ENCODE data around the gene CPSF2. TPM values are rescaled to one million over a fixed set of nuclear protein-coding genes. Genes with fewer than 3 reads are reported as not detected.

The CPSF2 gene
- total RNA-seq, 2 donors from 2014 or later = 59.8 to 64.6 TPM

DNA sequence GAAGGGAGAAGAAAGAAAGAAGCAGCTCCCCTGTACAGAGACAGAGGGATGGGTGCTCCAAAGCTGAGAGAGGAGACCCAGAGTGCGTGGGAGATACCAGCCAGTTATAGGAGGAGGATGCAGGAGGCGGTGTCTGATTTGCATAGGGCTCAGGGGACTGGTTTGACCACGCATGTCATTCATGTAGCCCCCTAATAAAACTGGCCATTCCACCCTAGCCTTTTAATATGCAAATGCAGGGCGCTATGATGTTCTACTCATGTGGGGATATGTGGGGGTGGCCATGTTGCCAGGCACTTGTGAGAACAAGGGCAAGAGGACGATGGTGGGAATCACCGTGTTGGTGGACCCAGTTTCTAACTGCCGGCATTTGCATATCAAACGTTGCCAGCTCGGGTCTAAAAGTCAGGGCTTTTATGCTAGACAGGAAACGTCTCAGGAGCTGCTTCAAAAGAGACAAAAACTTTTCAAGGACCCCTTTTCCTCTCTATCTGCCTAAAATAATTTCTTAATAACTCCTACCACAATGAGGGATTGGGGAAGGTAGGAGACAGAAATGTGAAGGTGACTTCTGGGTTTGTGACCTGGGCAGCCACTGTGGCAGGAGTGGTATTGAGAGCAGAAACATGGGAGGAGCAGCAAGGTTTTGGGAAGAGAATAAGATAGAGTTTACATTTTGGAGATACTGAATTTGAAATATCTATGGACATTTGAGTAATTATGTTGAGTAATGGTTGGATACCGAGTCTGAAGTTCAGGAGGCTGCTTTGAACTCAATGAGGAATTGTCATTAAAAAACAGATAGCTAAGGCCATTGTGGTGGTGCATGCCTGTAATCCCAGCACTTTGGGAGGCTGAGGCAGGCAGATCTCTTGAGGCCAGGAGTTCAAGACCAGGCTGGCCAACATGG is 13.2 kb upstream of the CPSF2 start:
- H3K9me3 ChIP-seq = no peaks in the 10 kb centered on the region
- H3K9ac ChIP-seq (ENCODE audit: low read depth in 2 of 2, low read length in 2 of 2) = no peak overlapping the region
- no peak for DNase-seq
- no peaks in the 10 kb centered on the region for H3K4me1 ChIP-seq
- intact Hi-C loops (cut with DNase I) = no loop called here
- no peak overlapping the region for H3K27ac ChIP-seq
- TF ChIP-seq, protein P1, sequence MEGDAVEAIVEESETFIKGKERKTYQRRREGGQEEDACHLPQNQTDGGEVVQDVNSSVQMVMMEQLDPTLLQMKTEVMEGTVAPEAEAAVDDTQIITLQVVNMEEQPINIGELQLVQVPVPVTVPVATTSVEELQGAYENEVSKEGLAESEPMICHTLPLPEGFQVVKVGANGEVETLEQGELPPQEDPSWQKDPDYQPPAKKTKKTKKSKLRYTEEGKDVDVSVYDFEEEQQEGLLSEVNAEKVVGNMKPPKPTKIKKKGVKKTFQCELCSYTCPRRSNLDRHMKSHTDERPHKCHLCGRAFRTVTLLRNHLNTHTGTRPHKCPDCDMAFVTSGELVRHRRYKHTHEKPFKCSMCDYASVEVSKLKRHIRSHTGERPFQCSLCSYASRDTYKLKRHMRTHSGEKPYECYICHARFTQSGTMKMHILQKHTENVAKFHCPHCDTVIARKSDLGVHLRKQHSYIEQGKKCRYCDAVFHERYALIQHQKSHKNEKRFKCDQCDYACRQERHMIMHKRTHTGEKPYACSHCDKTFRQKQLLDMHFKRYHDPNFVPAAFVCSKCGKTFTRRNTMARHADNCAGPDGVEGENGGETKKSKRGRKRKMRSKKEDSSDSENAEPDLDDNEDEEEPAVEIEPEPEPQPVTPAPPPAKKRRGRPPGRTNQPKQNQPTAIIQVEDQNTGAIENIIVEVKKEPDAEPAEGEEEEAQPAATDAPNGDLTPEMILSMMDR (IDR thresholded peaks at IDR 0.05) = no peak
- no peaks in the 10 kb centered on the region for H3K36me3 ChIP-seq
- H3K4me3 ChIP-seq = no peak overlapping the region
- no peaks in the 10 kb centered on the region for H3K27me3 ChIP-seq

DNA sequence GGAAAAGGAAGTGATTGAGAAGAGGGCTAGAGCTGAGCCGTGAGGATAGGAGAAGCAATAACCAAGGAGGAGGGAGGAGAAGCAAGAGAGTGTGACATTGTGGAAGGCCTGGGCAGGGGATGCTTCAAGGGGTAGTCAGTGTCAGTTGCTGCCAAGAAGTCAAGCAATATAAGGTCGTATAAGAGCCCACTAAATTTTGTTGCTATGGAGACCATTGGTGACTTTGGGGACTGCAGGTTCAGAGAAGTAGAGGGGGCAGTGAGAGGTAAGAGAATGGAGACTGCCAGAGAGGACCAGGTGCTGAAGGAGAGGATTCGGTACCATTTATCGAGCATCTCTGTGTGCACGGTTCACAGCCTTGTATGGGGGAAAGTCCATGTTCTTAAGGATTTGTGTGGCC is 12.3 kb upstream of the CPSF2 start:
- no peak overlapping the region for H3K27ac ChIP-seq
- no peak overlapping the region for H3K4me3 ChIP-seq
- no peak for DNase-seq
- no peaks in the 10 kb centered on the region for H3K27me3 ChIP-seq
- TF ChIP-seq, protein P1 (IDR thresholded peaks at IDR 0.05) = no peak
- no peaks in the 10 kb centered on the region for H3K4me1 ChIP-seq
- no peaks in the 10 kb centered on the region for H3K9me3 ChIP-seq
- no peaks in the 10 kb centered on the region for H3K36me3 ChIP-seq
- intact Hi-C loops (cut with DNase I) = no loop called here
- no peak overlapping the region for H3K9ac ChIP-seq (ENCODE audit: low read depth in 2 of 2, low read length in 2 of 2)

DNA sequence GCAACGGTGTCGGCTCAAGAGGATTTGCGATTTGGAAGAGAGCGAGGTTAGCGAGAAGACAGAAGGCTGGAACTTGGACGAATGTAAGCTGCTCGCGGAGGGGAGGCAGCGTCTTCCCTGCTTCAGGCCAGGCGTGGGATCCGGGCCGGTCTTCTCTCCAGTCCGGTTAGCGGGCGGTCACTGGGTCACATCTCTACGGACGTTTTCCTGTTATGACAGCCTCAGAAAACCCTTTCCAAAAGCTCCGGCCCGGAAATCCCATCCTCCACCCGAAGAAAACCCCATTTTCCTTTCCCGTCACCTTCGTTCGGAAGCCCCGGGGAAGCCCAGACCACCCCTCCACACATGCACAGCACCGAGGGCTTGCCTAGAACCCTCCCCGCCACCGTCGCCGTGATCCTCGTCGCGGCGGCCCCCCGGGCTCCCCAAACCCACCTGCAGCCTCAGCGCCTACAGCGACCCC is 531 bp upstream of the CPSF2 start:
- Histone ChIP-seq H3K27ac (peak overlapping the region; percentile 81), H3K9me3 (no peaks in the 10 kb centered on the region), H3K4me1 (no peaks in the 10 kb centered on the region), H3K27me3 (no peaks in the 10 kb centered on the region), H3K36me3 (no peaks in the 10 kb centered on the region), H3K9ac (ENCODE audit: low read depth in 2 of 2, low read length in 2 of 2) (peak overlapping the region; percentile 95 to 96), H3K4me3 (peak overlapping the region; percentile 94)
- intact Hi-C loops (cut with DNase I) = loop anchor here (10.0 kb wide), 1 partner anchor 564 kb away; no protein-coding TSS in a partner anchor
- DNase-seq = no peak
- TF ChIP-seq, protein P1 (IDR thresholded peaks at IDR 0.05) = no peak

DNA sequence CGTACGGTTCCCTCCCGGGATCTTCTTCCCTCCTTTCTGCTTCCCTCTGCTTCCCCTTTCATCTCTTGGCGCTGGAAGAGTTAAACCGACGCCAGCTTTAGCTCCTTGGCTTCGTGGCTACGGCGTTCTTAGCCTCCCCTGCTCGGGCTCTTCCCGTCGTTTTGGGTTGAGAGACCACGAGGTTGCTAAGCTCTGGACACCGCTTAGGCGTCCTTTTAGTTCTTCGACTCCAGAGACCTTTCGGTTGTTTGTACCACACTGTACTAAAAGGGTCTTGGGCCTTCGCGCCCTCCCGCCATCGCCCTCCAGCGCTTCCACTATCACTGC is 545 bp downstream of the CPSF2 start:
- DNase-seq = peak; percentile 32
- Histone ChIP-seq H3K27ac (peak overlapping the region; percentile 81), H3K4me3 (peak overlapping the region; percentile 94), H3K9ac (ENCODE audit: low read depth in 2 of 2, low read length in 2 of 2) (peak overlapping the region; percentile 95 to 96), H3K9me3 (no peaks in the 10 kb centered on the region), H3K27me3 (no peaks in the 10 kb centered on the region), H3K4me1 (no peaks in the 10 kb centered on the region), H3K36me3 (no peaks in the 10 kb centered on the region)
- intact Hi-C loops (cut with DNase I) = loop anchor here (10.0 kb wide), 1 partner anchor 562 kb away; no protein-coding TSS in a partner anchor
- TF ChIP-seq, protein P1 (IDR thresholded peaks at IDR 0.05) = no peak

DNA sequence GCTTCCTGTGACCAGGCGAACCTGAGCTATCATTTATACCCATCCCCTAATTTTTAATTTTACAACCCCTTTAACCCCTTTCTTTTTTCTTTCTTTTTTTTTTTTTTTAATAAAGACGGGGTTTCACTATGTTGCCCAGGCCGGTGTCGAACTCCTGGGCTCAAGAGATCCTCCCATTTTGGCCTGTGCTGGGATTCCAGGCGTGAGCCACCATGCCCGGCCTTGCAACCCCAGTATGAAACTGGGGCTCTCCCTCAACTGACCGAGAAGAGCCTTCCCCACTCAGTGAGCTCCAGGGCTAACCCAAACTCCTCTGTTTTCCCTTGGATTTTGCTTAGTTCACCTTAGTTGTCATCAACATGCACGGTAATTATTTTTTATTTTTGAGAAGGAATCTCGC is 992 bp downstream of the CPSF2 start:
- no peaks in the 10 kb centered on the region for H3K9me3 ChIP-seq
- intact Hi-C loops (cut with DNase I) = loop anchor here (10.0 kb wide), 1 partner anchor 562 kb away; no protein-coding TSS in a partner anchor
- no peaks in the 10 kb centered on the region for H3K4me1 ChIP-seq
- H3K36me3 ChIP-seq = no peaks in the 10 kb centered on the region
- peak overlapping the region; percentile 94 for H3K4me3 ChIP-seq
- no peak for DNase-seq
- no peaks in the 10 kb centered on the region for H3K27me3 ChIP-seq
- H3K27ac ChIP-seq = no peak overlapping the region
- peak overlapping the region; percentile 95 to 96 for H3K9ac ChIP-seq (ENCODE audit: low read depth in 2 of 2, low read length in 2 of 2)
- TF ChIP-seq, protein P1 (IDR thresholded peaks at IDR 0.05) = no peak
